Suprapubic skin (tissue), 3 donors: ENCODE results near the gene HES2.
"Not testable (repeated sequence)": the region's sequence is repeated elsewhere in the genome, so short reads cannot be mapped to it uniquely, and the experiment has no call there.

Source experiments
- CTCF ChIP-seq, 2 donors: fragments of 200-600 bp in 1 of 2; fragments of 450-650 bp in 1 of 2; sonication (generic) in 1 of 2; IDR thresholded peaks; one replicate each; pipeline ENCODE4 v1.5.1; 2016 to 2019; ENCODE audit warnings: antibody characterized with exemption in 2 of 2, mild to moderate bottlenecking in 1 of 2, moderate library complexity in 1 of 2
- POLR2A ChIP-seq, 2 donors: fragments of 450-650 bp; IDR thresholded peaks; one replicate each; pipeline ENCODE4 v1.6.1; 2017; ENCODE audit warnings: antibody characterized with exemption in 2 of 2, mild to moderate bottlenecking in 2 of 2, moderate library complexity in 2 of 2

GRCh38 chr1:6437012-6437700 is 17.4 kb upstream of the HES2 start:
- TF ChIP-seq CTCF (IDR thresholded peaks at IDR 0.05) = peak in 1 of 2 donors; percentile 28
- TF ChIP-seq POLR2A (IDR thresholded peaks at IDR 0.05) = not testable (repeated sequence)
